RWPE1 (cell line): ENCODE data around the gene DDX10.

ENCODE experiments used
- CTCF ChIA-PET: fragments of 350-600 bp; sonication (Branson Sonifier 250); formaldehyde crosslinking; extraction: SDS; loops from one replicate; lab custom pipeline; 2021; lab: Yijun Ruan, JAX
- POLR2A ChIA-PET: fragments of 400-600 bp; formaldehyde crosslinking; extraction: SDS; loops from one replicate; lab custom pipeline; 2020; ENCODE audit warnings: antibody characterized with exemption; ENCODE audit not compliant: low non-redundant PET; lab: Yijun Ruan, JAX
- DNase-seq: peaks from one replicate; pipeline ENCODE4 v3.0.0; 2012; ENCODE audit warnings: low spot score
- H3K27ac ChIP-seq: fragments of 450-650 bp; 2 replicates; pipeline ENCODE4 v1.5.1; 2017
- TF ChIP-seq, protein P1 (sequence below): fragments of 450-650 bp; conservative IDR thresholded peaks from 2 replicates; pipeline ENCODE4 v1.5.1; 2017; ENCODE audit warnings: low read depth, mild to moderate bottlenecking

DDX10 gene

DNA sequence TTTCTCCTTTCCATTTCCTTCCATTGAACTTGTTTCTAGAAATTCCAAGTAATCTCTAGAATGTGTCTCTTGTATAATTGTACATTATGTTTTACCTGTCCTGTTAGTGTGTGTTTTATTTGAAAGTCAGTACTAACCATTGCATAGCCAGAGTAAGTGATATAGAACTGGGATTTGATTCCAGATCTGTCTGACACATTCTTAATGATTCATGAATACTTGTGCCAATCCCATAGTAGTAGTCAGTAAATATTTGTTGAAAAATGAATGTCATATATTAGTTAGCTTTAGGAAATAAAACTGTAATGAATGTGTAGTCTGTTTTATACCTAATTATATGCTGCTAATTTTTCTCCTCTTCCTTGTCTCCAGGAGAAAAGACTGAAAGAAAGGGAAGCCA lies 186.9 kb downstream of the DDX10 start:
- TF ChIP-seq, protein P1, sequence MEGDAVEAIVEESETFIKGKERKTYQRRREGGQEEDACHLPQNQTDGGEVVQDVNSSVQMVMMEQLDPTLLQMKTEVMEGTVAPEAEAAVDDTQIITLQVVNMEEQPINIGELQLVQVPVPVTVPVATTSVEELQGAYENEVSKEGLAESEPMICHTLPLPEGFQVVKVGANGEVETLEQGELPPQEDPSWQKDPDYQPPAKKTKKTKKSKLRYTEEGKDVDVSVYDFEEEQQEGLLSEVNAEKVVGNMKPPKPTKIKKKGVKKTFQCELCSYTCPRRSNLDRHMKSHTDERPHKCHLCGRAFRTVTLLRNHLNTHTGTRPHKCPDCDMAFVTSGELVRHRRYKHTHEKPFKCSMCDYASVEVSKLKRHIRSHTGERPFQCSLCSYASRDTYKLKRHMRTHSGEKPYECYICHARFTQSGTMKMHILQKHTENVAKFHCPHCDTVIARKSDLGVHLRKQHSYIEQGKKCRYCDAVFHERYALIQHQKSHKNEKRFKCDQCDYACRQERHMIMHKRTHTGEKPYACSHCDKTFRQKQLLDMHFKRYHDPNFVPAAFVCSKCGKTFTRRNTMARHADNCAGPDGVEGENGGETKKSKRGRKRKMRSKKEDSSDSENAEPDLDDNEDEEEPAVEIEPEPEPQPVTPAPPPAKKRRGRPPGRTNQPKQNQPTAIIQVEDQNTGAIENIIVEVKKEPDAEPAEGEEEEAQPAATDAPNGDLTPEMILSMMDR = no peak
- no peak overlapping the region for H3K27ac ChIP-seq
- no peak for DNase-seq
- ChIA-PET POLR2A (no interaction called here), CTCF (interaction anchor here (0.8 kb wide), 1 partner anchor 19 kb away, joined by 3 read pairs; no protein-coding TSS in a partner anchor)

DNA sequence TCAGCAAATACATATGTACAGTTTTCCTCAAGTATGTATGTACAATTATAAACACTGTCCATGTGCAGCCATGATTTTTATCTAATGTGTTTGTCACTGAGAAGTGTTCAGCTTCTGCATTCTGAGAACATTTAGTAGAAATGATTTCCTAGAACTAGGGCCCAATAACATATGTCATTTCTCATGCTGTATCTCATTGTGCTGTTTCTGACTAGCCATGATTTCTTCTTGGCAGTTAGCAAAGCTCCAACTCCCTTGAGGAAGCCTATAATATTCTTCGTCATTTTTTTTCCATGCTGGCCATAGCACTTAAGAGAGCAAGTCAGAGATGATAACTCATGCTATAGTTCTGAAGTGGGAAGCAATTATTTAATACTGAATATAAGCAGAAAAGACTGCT lies 187.8 kb downstream of the DDX10 start:
- DNase-seq = no peak
- ChIA-PET POLR2A (no interaction called here), CTCF (interaction anchor here (0.7 kb wide), 1 partner anchor 15 kb away, joined by 4 read pairs; no protein-coding TSS in a partner anchor)
- no peak overlapping the region for H3K27ac ChIP-seq
- TF ChIP-seq, protein P1 = no peak

DNA sequence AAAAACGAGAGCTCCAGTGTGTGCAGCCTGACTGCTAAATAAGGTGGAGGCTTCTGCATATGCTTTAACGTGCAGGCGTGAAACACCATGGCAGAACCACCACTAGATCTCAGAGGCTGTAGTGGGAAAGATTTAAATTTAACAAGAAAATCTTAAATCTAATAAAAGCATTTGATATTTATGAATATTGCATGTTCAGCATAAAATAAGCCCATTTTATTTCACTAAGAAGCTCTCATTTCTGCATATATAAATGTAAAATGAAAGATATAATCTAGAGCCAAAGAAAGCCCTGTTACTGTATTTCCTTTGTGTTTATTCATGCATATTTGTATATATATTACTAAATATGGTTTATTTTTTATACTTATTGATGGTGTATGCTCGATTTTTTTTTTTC lies 188.3 kb downstream of the DDX10 start:
- POLR2A ChIA-PET = no interaction called here
- H3K27ac ChIP-seq = no peak overlapping the region

DNA sequence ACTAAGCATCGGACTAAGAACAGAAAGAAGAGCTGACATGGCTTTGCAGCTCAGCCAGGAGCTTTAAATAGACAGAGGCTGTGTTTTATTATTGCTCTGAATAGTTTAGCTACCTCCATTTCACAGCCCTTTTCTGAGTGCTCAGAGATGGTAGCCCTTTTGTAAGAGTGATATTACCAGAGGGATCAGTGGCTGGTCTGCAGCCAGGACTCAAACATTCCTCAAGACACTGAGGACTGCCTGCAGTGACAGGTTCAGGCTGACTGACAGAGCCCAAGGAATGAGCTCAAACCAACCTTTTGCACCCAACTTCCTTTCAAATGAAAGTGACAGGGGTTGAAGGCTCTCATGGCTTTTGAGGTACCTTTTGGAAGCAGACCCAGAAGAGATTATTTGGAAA lies 189.0 kb downstream of the DDX10 start:
- TF ChIP-seq, protein P1 = no peak
- DNase-seq = no peak
- CTCF ChIA-PET = interaction anchor here (0.6 kb wide), 2 partner anchors 24 to 69 kb away, joined by 4 to 7 read pairs; no protein-coding TSS in a partner anchor
- H3K27ac ChIP-seq = no peak overlapping the region
- POLR2A ChIA-PET = no interaction called here

More for the DNA sequence above, 188.3 kb downstream of the DDX10 start:
- CTCF ChIA-PET = no interaction called here
- TF ChIP-seq, protein P1 = no peak
- DNase-seq = no peak

DNA sequence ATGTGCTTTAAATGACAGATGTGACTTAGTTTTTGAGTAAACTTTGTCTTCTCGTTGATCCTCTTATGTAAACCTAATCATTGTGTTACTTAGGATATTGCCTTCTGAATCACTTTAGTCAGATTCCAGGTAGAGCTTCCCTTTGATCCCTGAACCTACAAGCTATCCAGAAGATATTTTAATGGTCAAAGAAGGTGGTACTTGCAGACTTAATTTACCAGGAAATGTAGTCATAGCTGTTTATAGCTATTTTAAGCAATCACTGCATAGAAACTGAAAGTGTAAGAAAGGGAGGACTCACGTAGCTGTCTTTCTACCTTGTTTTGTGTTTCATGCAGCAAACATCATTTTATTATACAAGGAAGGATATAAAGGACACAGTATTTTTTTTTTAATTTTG lies 189.5 kb downstream of the DDX10 start:
- POLR2A ChIA-PET = no interaction called here
- TF ChIP-seq, protein P1 = no peak
- H3K27ac ChIP-seq = no peak overlapping the region
- CTCF ChIA-PET = interaction anchor here (0.6 kb wide), 2 partner anchors 24 to 69 kb away, joined by 4 to 7 read pairs; no protein-coding TSS in a partner anchor
- no peak for DNase-seq

DNA sequence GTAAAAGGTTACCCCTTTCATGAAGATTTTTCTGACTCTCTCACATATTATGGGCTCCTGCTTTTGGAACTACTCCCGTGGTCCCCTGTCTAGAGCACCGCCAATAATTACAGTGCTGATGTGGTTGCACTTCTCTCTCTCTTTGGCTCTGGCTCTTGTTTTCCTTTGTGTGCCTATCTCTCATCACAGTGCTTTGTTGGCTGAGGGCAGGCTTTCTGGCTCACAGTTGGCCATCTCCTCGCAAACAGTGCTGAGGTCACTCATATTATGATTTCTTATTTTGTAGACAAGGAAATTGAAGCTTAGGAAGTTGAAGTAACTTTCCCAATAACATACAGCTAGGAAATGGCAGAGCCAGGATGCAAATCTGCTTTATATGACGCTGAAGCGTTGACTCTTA lies 192.5 kb downstream of the DDX10 start:
- CTCF ChIA-PET = interaction anchor here (0.5 kb wide), 1 partner anchor 40 kb away, joined by 3 read pairs; no protein-coding TSS in a partner anchor
- no peak for DNase-seq
- POLR2A ChIA-PET = no interaction called here
- TF ChIP-seq, protein P1 = no peak
- H3K27ac ChIP-seq = no peak overlapping the region
